ENCODE results near the gene CPE.
"Not testable (repeated sequence)": the region's sequence is repeated elsewhere in the genome, so short reads cannot be mapped to it uniquely, and the experiment has no call there.

The CPE gene

DNA sequence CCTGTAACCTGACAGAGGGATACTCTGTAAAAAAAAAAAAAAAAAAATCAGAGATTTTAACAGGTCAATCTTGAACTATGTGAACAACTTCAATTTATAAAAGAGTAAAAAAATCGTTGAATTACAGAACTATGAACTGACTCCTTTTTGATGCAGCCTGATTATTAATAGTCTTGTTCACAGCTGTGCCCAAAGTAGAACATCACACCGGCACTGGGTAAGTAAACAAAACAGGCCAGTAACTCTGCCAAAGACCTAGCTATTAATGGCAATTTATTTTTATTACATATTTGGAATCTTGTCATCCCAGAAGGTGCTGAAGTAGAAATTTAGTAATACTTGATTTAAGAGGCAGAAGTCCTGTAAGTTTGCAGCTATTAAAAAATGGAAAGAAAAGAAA, 31.4 kb downstream of the CPE start:
- no peak for DNase-seq

DNA sequence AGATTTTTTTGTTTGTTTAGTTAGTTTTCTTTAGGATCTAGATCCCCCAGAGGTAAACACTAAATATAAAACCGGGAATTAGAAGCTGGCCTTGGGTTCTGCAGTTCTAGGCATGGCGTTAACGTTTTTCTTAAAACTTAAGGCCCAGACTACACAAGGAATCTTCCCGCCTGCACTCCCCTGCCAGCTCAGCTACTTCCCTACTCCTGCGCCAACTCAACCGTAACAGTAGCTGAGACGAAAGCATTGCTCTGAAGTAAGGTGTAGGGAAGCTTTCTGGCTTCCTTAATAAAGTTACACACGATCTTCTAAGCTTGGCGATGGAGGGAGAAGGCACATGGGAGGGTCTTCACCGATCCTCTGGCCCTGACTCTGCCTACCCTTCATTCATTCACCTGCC, 37.1 kb downstream of the CPE start:
- DNase-seq = no peak

DNA sequence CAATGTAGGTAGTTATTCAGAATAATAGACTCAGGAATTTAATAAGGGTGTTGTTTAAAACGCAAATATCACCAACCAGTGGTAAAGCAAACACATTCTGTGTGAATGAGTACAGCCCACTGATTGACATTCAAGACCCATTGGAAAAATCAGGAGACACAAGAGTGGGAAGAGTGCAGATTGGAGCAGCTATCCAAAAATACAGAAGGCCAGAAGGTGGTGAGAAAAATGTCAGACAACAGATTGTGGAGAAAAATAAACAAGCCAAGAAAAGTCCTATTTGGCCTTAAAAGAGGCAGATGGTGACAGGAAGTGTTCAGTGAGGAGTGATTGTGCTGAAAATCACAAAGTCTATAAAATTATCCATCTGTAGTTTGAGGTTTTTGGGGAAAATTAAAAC, 39.3 kb downstream of the CPE start:
- no peak for DNase-seq

DNA sequence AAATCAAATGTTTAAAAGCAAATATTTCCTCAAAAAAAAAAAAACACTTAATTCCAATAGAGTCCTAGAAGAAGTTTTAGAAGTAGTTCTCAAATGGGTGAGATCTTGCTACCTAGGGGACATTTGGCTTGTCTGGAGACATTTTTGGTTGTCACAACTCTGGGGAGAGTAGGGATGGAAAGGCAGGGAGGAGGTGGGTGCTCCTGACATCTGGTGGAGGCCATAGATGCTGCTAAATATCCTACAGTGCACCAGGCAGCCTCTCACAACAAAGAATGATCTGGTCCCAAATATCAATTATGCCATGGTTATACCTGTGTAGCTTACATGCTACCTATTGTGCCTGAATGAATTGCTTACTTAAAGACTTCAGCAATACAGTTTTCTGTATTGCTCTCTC, 46.8 kb downstream of the CPE start:
- DNase-seq = no peak

DNA sequence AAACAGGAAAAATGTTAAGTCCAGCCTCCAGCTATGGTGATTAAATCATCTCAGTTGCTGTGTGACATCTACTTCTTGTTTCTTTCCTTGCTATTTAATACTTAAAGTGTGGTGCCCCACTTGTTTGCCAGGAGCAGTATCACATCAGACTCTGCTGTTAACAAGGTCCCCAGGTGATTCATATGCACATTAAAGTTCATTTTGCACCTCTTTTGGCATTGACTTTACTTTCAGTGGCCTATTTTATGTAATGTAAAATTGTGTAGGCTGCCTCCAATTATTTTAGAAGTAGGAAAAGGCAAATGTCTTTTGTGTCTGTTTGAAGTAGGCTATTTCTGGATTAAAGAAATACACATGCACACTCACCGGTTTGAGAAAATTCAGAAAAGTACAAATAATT, 47.5 kb downstream of the CPE start:
- no peak for DNase-seq

DNA sequence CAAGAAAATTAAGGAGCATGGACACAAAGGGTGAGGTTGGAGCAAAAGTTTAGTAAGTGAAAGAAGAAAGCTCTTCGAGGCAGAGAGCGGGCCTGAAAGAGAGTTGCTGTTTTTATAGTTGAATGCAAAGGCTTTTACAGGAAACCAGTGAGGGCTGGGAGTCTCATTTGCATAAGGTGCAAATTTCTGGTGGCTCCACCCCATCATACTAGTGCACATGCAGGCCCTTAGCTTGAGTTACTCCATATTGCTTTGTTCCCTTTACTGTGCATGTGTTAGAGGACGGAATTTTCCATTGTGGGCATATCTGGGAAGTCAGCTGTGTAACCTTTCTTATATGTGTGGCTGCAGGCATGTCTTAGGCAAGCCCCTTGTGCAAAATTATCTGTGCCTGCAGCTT, 48.0 kb downstream of the CPE start:
- no peak for DNase-seq

DNA sequence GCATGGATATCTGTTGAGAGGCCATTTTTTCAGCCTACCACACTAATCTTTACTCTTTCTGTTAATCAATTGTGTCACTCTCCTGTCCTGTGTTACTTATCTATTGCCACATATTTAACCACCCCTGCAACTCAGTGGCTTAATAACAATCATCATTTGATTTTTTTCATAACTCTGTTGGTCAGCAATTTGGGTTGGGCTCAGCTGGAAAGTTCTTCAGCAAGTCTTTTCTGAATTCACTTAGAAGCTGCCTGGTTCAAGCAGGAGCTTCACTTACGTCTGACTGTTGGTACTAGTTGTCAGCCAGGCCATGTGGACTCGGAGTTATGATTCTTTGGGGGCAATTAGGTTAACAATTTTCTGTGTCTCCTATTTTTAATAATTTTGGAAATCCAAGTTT, 50.1 kb downstream of the CPE start:
- no peak for DNase-seq

DNA sequence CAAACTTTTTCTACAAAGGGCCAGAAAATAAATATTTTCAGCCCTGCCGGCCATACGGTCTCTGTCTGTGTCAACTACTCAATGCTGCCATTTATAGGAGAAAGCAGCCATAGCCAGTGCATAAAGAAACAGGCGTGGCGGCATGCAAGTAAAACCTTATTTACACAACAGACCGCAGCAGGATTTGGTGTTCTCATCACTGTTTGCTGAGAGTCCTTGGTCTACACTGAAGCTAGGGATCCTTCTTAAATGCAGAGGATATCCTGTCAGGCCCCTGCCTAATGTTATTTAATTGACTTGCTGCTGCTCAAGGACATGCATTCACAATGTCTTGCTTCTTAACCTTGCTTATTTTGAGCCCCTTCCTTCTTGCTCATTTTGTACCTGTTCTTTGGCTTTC, 54.7 kb downstream of the CPE start:
- no peak for DNase-seq

DNA sequence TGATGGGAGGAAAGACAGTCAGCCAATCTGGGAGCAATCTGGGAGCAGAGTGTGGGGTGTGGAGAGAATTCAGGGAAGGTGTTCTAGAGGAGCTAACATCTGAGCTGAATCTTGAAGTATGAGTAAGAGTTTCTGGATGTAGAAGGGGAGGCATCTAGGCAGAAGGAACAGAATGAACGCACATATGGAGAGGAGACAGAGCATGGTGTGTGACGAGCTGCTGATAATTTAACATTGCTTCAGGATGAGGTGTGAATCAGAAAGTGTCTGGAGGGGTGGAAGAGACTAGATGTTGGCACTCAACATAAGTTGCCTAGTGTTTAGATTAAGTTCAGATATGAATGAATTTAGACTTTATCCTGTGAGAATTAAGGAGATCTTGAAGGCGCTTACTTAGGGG, 58.9 kb downstream of the CPE start:
- no peak for DNase-seq

DNA sequence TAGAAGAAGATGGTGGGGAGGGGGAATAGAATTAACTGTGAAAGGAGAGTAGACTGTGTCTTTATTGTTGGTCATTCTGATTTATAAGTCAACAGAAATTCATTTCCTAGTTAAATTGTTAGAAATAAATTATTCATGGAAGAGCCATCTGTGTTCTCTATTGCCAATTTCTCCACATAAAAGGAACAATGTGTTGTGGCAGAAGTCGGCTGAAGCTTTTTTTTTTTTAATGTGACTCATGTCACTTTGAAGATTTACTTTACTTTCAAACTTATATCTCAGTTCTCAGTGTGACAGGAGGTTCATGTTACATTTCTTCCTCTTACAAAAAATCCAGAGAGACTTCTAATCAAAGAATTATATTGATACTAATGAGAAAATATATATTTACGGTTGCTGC, 60.5 kb downstream of the CPE start:
- no peak for DNase-seq

DNA sequence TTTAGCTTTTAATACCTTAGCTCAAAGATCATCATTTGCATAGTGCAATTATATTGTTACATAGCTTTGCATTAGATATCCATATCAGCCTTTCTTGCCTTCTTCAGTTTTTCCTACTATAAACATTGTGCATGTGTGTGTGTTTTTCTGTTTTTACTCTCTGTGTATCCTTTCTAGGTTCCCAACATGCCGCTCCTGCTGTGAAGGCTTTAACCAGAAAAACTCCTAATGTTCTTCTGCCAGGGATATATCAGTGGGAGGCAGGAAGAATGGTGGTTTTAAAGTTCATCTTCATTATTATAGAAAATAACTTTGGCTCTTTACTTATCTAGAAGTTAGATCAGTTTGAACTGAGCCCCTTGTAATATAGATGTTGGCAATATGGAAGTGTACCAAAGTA, 61.2 kb downstream of the CPE start:
- no peak for DNase-seq

DNA sequence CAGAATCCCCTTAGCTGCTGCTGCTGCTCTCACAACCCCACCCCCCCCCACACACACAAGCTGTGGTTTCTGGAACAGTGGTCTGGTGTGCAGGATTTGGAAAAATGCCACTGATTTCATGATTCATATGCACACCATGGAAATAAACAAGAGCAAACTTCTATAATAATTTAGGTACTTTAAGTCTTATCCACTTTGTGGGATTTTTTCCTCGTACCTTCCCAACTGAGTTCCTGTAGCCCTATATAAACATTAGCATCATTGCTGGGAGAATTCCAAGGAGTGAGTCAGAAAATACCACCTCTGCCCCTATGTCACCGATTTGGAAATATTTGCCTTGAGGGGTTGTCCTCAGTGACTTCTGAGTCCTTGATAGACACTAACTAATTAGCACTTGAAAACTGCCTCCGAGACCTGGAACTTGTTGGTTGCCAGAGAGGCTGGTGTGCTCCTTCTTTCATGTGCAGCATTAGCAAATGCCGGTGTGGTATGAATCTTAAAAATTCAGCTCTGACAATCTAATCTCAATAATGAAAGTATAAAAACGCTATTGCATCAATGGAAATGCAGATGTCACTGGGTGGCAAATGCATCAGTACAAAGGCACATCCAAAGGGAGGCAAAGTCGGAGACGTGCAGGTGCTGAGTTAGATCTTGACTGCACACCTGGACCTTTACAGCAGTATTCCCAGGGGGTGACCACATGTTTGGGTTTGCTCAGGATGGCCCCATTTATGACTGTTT, 61.8 kb downstream of the CPE start:
- no peak for DNase-seq

DNA sequence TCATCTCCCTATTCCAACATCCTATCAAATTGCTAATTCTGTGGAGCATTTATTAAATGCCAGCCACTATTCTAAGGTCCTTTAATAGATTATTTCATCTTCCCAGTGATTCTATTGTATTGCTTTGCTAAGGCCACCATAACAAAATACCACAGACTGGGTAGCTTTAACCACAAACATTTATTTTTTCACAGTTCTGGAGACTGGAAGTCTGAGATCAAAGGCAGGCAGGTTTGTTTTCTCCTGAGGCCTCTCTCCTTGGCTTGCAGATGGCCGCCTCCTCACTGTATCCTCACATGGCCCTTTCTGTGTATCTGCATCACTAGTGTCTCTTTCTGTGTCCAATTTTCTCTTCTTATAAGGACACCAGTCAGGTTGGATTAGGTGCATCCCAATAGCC, 64.5 kb downstream of the CPE start:
- DNase-seq = no peak

DNA sequence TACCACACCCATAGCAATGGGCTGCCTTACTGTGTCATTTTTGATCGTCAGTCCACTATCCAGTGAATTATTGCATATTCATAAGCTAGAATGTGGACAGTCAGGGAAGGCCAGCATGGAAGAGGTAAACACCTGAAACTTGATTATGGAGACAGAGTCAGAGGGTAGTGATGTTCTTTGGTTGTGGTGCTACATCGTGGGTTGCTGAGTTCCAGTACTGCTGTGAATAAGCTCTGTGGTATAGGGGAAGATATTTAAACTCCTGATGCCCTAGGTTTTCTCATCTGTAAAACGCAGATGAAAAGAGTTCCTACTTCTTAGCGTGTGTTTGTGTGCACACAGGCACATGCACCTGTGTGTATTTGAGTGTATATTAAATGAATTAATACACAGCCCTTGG, 69.9 kb downstream of the CPE start:
- DNase-seq = no peak

DNA sequence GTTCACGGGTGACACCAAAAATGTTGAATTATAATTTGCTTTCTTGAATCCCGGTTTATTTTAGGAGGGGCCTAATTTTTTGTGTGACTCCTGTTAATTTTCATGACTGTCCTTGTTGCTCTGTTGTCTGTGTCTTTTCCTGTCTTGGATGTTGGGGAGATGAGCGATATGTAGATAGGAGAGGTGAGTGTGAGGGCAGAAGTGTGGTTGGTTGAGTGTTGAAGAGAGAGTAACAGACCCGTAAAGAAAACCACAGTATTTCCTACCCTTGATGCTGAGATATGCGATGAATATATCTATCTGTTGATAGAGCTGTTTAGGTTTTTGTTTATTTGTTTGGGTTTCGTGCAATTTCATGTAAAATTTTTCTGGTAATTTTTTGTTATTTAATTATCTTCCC, 70.5 kb downstream of the CPE start:
- DNase-seq = no peak

DNA sequence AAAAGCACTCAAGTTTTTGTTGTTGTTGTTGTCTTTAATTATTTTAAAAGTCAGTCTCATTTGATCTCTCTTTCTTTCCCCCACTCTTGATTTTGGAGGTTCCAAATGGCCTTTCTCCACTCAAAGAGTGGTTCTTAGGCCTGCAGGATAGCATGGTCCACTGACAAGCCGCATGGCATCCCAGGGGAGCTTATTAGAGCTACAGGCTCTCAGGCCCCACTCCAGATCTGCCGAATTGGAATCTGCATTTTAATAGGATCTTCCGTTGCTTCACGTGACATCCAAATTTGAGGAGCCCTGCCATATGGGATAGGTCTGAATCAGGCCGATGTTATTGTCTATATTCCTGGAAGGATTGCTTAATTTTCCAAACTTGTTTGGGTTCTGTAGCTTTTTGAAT, 72.1 kb downstream of the CPE start:
- DNase-seq = no peak

DNA sequence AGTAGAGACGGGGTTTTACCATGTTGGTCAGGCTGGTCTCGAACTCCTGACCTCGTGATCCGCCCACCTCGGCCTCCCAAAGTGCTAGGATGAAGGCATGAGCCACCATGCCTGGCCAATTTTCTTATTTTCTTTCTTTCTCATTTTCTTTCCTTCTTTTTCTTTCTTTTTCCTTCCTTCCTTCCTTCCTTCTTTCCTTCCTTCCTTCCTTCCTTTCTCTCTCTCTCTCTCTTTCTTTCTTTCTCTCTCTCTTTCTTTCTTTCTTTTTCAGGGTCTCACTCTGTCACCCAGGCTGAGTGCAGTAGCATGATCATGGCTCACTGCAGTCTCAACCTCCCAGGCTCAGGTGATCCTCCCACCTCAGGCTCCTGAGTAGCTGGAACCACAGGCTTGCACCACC, 74.3 kb downstream of the CPE start:
- not testable (repeated sequence) for DNase-seq

DNA sequence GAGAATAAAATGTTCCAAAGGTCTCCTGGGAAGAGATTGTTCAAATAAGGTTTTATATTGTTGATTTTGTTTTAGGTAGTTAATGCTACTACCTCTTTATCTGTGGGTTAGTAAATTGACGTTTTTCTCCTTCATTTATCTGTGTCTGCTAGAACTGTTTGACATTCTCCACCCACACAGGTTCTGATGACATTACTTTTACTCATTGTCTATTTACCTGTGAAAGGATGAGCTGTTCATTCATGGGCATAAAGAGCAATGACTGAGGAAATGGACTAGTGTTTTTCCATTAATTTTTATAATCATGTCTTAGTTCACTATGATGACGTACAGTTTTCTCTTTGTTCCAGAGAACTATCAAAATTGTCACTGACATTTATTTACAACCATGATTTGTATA, 75.6 kb downstream of the CPE start:
- no peak for DNase-seq

DNA sequence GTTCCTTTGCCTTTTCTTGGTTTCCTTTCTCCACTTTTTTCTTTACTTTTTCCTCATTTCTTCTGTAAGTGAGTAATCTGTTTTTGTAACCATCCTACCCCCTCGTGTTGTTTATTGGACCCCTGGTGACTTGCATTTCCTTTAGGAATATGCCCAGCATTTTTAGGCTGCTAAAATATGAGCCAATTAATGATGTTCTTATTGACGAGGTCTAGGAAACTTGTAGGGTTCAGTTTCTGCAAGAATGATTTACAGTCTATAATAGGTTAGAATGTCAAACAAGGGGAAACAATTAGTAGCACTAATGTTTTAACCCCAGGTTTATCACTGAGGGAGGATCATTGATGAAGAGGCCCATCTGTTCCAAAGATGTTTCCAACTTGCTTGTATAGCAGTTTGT, 79.0 kb downstream of the CPE start:
- DNase-seq = no peak

DNA sequence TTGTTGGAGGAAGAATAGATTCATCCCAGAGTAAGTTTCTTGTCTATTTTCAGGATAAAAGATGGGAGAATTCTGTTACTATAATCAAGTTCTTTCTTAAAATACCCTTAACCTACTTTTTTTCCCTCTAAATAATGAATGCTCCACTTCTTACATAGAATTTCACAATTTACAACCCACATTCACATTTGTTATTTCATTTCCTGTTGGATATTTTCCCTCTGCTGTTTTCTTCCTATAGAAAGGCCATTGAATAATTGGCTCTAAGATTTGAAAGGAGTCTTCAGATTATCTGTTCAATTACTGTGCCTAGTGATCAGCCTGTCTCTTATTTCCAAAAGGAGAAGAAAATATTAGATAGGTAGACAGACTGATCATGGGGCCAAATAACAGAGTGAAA, 79.7 kb downstream of the CPE start:
- no peak for DNase-seq

DNA sequence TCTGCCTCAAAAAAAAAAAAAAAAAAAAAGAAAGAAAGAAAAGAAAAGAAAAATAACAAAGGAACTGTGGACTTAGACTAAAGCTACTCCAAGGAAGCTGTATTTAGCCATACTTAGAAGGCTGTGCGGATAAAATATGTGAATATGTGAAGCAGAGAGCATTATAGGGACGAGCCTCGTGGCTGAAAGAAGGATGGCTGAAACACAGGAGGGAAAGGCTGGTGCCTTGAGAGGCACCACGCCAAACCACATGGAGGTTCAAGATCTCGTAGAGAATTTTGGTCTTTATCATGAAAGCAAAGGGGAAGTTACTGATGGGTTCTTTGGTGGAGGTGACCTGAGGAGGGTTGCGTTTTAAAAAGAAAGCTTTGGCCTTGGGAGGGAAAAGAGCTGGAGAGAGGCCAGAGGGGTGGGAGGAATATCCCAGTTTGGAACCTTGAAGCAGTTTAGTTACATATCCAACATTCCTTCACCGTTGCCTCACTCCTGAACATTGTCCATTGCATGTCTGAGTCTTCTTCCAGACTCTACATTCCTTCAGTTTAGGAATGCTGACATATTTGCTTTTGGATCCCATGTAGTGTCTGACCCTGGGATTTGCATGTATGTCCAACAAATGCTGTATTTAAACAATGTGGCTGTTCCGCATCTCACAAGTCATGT, 82.5 kb downstream of the CPE start:
- DNase-seq = no peak

DNA sequence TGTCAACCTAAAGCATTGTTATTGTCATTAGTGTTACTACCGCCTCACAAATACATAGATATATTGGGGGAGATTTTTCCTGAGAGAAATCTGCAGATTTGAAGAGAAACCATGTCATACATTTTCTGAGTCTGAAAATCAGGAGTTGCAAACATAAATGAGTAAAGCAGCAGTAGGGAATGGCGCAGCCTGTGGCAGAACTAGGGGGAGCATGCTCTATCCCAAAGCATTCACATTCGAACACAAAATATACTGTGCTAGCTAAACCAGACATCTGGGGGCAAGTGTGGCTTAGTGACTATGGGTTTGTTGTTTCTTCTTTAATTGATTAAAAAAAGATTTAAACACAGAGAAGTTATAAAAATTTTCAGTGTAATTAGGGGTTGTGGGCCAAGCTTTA, 83.2 kb downstream of the CPE start:
- no peak for DNase-seq

DNA sequence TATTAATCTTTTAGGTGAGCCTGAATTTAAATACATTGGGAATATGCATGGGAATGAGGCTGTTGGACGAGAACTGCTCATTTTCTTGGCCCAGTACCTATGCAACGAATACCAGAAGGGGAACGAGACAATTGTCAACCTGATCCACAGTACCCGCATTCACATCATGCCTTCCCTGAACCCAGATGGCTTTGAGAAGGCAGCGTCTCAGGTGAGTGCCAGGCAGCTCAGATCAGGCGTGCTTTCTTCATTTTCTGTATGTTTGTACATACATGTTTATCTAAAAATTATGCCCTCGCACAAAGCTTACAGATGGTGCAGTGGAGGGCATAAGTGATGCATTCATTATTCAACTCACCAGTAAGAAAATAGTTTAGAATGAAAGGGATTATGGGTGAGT, 85.6 kb downstream of the CPE start:
- DNase-seq = no peak

DNA sequence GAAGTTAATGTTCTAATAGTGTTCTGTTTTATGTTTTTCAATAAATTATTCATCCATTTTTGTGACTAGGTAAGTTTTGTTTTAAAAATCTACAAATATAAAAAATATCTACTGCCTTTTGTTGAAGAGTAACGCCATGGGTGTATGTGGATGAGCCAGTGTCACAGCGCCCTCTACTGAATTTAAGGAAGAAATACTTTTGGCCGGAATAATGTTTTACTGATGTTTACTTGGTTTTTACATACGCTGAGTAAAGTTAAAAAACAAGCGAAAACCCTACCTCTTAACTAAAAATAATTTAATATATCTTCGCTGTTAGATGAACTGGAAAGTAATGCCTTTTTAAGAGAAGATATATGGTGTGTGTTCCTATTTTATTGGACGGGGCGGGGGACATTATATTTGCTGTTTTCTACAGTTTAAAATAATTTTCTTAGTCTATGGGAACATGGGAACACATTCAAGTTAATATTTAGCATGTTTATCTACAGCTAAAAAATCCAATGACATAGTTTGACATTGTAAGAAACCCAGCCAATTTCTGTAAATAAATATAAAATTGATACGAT, 86.1 kb downstream of the CPE start:
- peak; percentile 0 for DNase-seq

DNA sequence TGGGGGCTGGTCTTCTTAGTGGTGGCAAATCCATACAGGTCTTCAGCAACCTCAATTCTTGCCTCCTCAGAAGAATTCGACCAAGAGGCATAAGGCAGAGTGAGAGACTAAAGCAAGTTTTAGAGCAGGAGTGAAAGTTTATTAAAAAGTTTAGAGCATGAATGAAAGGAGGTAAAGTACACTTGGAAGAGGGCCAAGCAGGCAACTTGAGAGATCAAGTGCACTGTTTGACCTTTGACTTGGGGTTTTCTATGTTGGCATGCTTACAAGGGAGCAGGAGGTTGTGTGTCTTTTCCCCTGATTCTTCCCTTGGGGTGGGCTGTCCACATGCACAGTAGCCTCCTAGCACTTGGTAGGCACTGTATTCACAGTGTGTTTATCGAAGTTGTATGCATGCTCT, 91.2 kb downstream of the CPE start:
- DNase-seq = no peak
